GM21723 (cell line): ENCODE results near the gene DLGAP5.

Experiments
- ATAC-seq: cut with Tn5 transposase; IDR thresholded peaks from one replicate; pipeline ENCODE4 v1.9.1; 2021; ENCODE audit warnings: mild to moderate bottlenecking, moderate library complexity; ENCODE audit not compliant: unreplicated experiment

Gene DLGAP5

GRCh38 chr14:55191203-55192053 lies at the start of gene DLGAP5:
DLGAP5 (minus strand) TSS chr14:55191585; CDS start chr14:55189179, 2,406 bp downstream.
- peak; percentile 98 for ATAC-seq

DNA sequence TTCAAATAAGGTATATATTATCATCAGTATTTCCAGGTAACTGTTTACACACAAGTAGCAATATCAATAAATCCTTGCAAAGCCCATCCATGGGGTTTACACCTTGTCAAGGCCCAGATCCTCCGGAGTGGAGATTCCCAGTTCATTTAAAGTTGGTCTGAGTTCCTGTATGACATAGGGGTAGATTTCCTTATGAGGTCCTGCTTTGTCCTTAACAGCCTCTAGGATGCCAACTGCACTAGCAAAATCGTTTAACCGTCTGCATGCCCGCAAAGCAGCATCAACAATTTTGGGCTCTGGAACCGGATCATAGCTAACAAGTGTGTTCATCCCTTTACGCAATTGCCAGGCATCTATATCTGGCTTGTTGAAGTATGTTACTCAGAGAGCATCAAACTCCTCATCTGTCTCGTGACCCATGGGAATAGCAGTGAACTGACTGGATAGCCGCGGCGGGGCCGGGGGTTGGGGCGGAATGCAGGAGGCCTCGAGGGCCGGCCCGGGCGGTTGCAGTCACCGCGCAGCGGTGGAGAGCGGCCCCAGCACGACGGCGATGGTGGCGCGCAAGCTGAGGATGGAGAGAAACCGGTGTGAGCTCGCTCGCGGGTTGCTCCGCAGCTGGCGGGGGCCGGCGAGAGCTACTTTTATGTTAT lies 49.3 kb upstream of the DLGAP5 start:
- no peak for ATAC-seq

- no peak for ATAC-seq
Measured at GRCh38 chr14:55239320-55239719, 47.9 kb upstream of the DLGAP5 start.

DNA sequence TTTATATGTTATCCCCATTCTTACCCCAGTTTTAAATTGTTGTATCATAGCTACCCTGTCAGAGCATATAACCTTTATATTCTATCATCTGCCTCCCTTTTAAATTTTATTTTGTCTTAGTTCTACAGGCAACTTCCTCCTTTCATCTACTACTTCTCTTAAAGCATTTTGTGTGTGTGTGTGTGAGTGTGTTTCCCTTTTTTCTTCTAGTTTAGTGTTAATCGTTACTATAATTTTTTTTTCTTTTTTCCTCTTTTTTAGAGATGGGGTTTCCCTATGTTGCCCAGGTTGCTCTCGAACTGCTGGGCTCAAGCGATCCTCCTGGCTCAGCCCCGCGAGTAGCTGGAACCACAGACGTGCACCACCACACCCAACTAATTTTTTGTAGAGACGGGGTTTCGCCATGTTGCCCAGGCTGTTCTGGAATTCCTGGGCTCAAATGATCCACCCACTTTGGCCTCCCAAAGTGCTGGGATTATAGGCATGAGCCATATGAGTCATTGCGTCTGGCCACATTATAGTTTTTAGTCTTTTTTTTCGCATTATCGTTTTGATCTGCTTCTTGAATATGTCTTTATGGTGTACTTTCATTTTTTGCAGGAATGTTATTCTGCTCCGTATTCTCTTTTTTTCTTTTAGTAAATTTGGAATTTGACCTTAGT lies 46.8 kb upstream of the DLGAP5 start:
- ATAC-seq: no peak

- ATAC-seq: no peak
Measured at GRCh38 chr14:55233591-55233990, 42.2 kb upstream of the DLGAP5 start.

- ATAC-seq: no peak
Measured at GRCh38 chr14:55228261-55228660, 36.9 kb upstream of the DLGAP5 start.

GRCh38 chr14:55223364-55223763 lies 32.0 kb upstream of the DLGAP5 start:
- ATAC-seq: no peak

DNA sequence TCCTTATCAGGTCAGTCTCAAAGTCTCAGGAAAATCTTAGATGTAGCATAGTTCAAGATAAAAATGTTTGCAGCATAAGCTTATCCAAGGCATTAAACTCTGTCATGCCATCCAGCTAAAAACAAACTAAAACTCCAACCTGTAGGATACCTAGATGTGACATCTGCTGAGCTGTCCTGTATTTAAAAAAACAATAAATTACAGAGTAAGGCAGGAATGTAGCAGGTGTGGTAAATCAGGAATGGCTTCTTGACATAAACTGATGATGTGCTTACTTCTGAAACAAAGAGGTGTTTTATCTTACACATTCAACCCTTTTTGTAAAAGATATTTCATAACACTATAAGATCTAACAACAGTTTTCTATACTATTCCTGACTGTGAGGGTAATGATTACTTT lies 30.6 kb upstream of the DLGAP5 start:
- no peak for ATAC-seq

GRCh38 chr14:55221186-55221585 lies 29.8 kb upstream of the DLGAP5 start:
- ATAC-seq: no peak

- no peak for ATAC-seq
Measured at GRCh38 chr14:55220230-55220629, 28.8 kb upstream of the DLGAP5 start.

DNA sequence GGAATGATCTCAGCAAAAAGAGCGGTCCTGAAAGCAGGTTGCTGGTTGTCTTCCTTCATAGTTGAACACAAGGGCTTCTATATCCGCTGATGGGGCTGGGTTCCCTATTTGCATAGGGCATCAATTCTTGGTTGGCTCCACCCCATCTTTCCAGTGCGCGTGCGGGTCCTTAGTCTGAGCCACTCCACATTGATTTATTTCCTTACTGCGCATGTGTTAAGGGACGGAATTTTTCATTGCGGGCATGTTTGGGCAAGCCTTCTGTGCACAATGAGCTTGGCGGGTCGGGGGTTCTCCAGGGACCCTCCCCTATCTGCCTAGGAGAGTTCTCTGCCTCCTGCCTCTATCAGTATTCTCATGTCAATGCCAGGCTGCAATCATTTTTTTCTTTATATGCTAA lies 21.2 kb upstream of the DLGAP5 start:
- ATAC-seq: no peak

DNA sequence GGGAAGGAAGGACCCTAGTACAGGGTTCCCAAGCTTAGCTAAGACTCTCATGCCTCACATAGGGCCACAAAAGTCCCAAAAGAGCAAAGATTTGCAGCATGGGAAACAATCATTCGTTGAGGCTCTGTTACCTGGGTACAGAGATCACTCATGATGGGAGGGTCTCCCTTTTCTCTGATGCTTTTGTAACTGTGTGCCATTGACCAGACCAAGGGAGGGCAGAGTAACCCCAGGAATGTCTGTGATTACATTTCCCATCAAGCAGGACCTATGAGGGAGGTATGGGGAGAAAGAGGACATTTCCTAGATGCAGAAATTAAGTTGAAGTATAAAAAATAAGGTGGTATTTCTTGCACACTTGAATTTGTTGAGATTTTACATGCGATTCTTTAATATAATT lies 16.4 kb upstream of the DLGAP5 start:
- ATAC-seq: no peak

DNA sequence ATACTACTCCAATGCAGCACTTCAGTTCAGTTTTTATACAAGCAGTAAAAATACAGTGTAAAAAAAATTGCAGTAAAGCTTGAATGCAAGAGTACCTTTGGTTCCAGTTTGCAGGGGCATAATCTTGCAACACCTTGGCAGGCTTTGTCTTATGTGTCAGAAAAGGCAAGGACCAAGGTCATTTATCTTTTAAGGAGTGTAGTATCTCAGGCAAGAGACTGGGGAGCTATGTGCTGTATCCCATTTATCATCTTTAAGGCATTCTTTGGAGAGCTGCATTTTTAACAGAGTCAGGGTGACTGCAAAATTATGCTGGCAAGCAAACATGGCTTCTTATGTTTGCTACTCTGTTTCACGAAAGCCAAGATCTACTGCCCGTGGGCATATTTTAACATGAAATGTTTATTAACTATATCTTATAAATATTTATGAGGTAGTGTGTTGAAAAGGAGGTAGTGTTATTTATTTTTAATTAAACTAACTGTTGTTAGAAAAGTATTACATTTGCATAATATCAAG lies 14.8 kb upstream of the DLGAP5 start:
- no peak for ATAC-seq

DNA sequence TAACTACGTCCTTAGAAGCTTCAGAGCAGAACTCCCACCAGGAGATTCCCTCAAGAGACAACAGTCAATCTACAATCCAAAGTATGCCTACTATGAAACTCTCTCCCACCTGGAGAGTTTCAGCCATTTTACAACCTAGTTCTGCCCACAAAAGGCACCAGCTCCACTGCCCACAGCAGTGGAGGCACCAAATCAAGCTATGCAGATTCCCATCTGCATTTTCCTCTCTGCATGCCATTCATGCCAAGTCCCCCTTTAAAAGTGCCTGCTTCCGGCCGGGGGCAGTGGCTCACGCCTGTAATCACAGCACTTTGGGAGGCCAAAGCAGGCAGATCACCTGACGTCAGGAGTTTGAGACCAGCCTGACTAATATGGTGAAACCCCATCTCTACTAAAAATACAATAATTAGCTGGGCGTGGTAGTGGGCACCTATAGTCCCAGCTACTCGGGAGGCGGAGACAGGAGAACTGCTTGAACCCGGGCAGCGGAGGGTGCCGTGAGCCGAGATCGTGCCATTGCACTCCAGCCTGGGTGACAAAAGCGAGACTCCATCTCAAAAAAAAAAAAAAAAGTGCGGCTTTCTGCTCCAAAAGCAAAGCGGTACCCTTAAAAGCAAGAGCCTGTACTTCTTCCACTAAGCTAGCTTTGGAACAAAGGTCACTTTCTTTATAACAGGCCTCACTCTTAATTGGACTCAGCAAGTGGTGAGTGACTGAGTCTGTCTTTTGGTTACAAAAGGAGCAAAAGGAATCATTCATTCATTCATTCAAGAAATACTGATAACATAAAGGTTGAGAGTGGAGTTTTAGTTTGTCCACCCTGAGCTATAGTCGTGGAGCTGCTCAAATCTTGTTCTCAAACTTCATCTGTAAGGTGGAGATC lies 10.1 kb upstream of the DLGAP5 start:
- no peak for ATAC-seq

- ATAC-seq: no peak
Measured at GRCh38 chr14:55200651-55201050, 9.3 kb upstream of the DLGAP5 start.

DNA sequence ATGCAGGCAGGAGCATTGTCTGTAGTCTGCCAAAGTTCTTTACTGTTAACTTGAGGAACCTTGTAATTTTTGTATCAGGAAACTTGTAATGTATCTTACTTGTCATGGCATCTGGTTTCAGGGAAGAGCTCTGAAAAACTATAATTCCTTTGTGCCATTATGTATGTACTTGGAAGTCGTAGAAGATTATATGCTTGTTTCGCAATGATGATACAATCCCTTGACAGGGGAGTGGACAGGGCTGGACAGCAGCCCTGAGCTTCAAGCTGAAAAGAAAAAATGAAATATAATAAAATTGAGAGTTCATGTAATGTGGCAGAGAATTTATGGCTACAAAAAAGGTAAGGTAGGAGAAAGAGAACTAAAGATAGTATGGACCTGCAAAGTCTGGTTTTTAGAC lies 7.4 kb upstream of the DLGAP5 start:
- ATAC-seq: no peak

DNA sequence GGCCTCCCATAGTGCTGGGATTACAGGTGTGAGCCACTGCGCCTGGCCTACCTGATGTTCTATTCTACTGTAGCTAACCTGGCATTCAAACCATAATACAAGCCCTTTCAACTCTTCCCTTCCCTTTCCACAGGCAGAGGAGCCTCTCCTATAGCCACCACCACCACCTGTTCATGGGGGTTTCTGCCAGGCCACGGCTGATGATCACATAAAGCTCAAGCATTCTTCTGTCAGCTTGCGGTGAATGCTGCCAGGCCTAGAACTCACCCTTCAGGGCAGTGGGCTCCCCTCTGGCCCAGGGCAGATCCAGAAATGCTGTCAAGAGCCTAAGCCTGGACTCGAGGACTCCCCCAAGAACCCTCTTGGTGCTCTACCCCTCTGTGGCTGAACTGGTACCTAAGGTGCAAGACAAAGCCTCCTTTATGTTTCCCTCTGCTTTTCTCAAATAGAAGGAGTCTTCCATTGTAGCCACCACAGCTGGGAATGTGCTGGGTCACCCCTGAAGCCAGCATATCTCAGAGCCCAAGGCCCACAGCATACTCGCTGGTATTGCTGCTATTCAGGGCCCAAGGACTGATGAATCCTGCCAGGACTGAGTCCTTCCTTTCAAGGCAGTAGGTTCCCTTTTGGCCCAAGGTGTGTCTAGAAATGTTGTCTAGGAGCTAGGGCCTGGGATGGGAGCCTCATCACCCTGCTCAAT lies 3.4 kb upstream of the DLGAP5 start:
- ATAC-seq: no peak

DNA sequence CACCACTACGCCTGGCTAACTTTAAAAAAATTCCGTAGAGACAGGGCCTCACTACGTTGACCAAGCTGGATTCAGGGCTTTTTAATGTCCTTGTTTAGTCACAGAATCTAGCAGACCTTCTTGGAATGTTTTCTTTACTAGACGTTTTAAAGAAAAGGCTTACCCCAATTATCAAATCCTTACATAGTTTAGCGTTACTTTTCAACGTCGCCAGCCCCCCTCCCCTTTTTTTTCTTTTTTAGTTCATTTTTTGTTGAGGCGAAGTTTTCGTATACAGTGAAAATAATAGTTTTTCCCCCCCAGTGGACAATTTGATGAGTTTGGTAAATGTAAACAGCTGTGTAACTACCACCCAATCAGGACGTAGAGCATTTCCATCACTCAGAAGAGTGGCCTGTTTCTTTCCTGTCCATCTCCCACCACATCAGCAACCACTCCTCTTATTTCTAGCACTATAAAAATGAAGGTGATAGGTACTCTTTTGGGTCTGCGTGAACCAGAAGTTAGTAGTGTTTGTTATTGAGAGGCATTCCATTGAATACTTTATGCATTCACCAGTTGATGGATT lies 753 bp upstream of the DLGAP5 start:
- ATAC-seq: no peak

- ATAC-seq: peak; percentile 5
Measured at GRCh38 chr14:55190906-55191202, 531 bp downstream of the DLGAP5 start.
